Pons (tissue), 1 donor: ENCODE data around the gene PRKRA.
"Not testable (repeated sequence)": the region's sequence is repeated elsewhere in the genome, so short reads cannot be mapped to it uniquely, and the experiment has no call there.

ENCODE experiments used
- DNase-seq: peaks from one replicate; pipeline ENCODE4 v3.0.0-alpha.2; 2016; ENCODE audit warnings: low spot score

The PRKRA gene

GRCh38 chr2:178457390-178457886 is 6.5 kb upstream of the PRKRA start:
- DNase-seq: no peak

DNA sequence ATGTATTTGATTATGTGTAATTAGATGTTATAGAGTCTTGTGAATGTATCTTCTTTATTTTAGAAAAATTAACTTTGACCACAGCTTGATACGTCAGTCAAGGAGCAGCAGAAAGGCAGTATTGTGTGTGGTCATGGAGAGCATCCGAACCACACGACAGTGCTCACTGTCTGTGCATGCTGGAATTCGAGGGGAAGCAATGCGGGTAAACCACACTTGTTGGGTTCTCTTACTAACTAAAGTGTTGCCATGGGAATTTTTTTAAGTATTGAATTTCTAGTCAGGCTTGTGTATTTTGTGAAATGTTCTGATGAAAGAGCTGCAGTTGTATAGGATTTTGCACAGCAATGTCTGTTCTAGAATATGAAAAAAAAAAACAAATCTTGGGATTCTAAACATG is 5.0 kb upstream of the PRKRA start:
- DNase-seq: peak; percentile 24

DNA sequence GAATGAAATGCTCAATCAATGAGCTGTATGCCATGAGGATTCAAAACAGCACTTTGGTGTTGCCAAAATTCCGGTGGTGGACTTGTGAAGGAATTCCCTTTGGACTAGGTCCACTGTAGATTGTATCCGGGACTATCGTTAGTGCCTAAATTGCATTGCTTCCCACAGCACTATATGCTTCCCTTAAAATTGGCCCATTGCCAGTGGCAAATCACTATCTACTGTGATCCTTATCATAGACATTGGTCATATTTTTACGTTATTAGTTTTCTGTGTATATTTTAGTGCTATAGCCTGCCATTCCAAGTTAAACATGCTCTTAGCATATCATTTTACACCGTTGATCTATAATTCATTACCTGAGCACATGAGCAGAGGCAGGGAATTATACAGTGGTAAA is 1.9 kb upstream of the PRKRA start:
- no peak for DNase-seq

DNA sequence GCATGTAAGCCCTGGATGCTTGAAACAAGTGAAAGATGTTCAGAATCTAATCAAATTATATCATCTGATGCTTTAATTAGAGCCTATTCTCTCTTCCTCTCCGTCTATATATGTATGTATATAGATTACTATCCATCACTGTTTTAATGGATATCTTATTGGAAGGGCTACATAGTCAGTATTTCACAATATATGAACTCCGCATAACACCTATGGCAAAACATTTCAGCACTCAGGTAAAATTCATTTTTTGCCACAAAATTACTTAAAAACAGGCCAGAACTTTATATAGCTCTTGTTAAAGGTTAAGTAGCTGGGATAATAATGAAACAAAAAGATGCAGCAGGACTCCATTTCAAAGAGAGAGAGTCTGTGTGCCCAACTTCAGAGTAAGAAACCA is 1.4 kb upstream of the PRKRA start:
- no peak for DNase-seq

- no peak for DNase-seq
Measured at GRCh38 chr2:178450524-178450773, 526 bp downstream of the PRKRA start.

- peak; percentile 34 for DNase-seq
Measured at GRCh38 chr2:178449700-178450523, 1.1 kb downstream of the PRKRA start.

- DNase-seq: no peak
Measured at GRCh38 chr2:178448968-178449661, 1.9 kb downstream of the PRKRA start.

- DNase-seq: no peak
Measured at GRCh38 chr2:178441426-178441825, 9.5 kb downstream of the PRKRA start.

- no peak for DNase-seq
Measured at GRCh38 chr2:178436662-178437061, 14.3 kb downstream of the PRKRA start.

DNA sequence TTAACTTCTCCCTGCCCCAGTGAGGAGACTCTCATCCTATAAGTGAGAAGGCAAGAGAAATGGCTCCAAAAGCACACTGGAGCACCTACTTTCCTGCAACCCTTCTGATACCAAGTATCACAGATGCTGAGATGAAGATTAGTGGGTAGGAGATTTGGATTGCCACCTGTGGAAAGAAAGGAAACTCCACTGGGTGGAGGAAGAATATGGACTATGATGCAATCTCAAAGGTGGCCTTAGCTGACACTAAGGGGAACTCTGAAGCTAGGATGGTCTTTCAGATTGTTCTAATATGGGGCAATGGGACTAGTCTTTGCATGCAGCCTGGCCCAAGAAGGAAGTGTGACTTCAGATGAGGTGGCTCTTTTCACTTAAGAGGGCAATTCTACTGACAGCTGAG is 21.6 kb downstream of the PRKRA start:
- no peak for DNase-seq

DNA sequence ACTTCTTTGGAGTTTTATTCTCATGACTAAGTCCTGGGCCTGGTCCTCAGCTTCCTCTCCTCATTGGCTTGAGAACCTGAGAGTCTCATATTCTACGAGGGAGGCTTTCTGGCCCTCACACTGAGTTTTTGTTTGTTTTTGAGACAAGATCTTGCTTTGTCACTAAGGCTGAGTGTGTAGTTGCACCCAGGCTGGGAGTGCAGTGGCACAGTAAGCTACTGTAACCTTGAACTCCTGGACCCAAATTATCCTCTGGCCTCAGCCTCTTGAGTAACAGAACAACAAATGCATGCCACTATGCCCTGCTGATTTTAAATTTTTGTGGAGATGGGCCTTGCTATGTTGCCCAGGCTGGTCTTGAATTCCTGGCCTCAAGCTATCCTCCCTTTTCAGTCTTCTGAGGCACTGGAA is 22.6 kb downstream of the PRKRA start:
- DNase-seq: no peak

DNA sequence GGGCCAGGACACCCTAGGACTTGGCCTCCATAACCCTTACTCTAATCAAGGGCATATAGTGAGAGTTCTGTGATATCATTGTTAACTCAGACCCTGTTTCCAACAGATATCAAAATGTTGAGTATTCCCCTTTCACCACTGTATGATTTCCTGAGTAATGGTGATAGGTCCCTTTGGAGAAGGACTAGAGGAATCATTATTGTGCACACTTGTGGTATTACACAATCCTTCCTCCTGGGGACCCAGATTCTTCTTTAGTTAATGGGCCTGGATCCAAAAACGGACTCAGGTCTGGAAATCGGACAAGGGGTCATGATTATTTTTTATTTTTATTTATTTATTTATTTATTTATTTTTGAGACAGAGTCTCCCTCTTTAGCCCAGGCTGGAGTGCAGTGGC is 23.5 kb downstream of the PRKRA start:
- no peak for DNase-seq

DNA sequence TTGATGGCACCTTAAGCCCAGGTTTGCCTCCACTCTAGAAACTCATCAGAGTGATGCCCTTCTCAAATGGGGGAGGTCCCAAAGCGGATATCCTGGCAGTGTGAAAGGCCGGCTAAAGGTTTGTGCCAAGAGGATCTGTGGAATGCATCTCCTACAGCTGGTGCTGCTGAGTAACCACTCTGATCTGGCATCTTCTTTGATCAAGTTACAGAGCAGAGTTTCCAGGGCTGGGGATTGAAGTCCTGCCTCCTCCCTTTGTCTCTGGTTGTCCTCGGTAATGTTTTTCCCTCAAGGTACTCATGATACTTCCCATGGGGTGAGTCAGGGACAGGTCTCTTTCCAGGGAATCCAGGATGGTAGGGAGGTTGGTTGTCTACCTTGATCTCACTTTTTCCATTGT is 24.6 kb downstream of the PRKRA start:
- no peak for DNase-seq

GRCh38 chr2:178425255-178425827 is 25.6 kb downstream of the PRKRA start:
- no peak for DNase-seq

DNA sequence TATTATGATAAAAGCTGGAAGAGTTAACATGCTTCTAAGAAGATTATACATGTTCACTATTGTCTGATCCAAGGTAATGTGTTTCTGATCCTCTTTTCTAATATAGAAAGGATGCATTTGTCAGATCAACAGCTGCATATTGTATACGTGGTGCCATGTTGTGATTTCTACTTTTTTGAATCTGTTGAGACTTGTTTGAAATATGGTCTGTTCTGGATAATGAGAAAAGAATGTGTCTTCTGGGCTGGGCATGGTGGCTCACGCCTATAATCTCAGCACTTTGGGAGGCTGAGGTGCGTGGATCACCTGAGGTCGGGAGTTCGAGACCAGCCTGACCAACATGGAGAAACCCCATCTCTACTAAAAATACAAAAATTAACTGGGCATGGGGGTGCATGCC is 27.2 kb downstream of the PRKRA start:
- not testable (repeated sequence) for DNase-seq

GRCh38 chr2:178422097-178422496 is 28.9 kb downstream of the PRKRA start:
- DNase-seq: no peak

GRCh38 chr2:178420463-178420999 is 30.4 kb downstream of the PRKRA start:
- DNase-seq: no peak

- no peak for DNase-seq
Measured at GRCh38 chr2:178419123-178419522, 31.9 kb downstream of the PRKRA start.

DNA sequence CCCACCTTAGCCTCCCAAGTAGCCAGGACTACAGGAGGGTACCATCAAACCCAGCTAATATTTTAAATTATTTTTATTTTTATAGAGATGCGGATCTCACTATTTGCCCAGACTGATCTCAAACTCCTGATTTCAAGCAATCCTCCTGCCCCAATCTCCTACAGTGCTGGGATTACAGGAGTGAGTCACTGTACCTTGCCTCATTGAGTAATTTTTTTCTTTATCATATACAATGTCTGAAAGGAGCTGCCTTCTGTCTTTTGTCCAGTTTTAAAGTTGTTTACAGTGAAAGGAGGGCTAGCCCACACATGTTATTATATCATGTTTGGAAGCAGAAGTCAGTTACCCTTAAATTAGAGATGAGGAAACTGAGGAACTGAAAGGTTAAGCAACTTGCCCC is 32.5 kb downstream of the PRKRA start:
- DNase-seq: no peak

- no peak for DNase-seq
Measured at GRCh38 chr2:178417916-178418315, 33.1 kb downstream of the PRKRA start.

DNA sequence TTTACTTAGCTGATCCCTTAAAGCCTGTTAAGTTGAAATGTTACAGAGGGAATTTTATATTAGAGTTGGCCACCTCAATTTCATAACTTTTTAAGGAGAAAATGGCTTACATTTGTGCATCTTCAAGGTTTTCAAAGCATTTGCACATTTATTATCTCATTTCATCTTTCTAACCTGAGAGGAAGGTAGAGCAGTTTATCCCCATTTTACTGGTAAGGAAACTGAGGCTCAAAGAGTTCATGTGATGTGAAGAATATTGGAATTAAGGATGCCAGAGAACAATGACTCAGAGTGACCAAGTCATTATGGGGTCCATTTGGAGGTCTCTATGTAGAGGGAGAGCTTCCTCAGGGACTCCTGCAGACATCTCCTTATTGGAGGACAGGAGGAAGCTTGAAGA is 35.0 kb downstream of the PRKRA start:
- DNase-seq: no peak

GRCh38 chr2:178414266-178415247 is 36.4 kb downstream of the PRKRA start:
- DNase-seq: peak; percentile 93
